HG03558 (cell line): ENCODE results near the gene OPA1.
"Not testable (repeated sequence)": the region's sequence is repeated elsewhere in the genome, so short reads cannot be mapped to it uniquely, and the experiment has no call there.

Source experiments
- ATAC-seq: cut with Tn5 transposase; IDR thresholded peaks from one replicate; pipeline ENCODE4 v1.9.1; 2021; ENCODE audit warnings: moderate number of reproducible peaks; ENCODE audit not compliant: unreplicated experiment; ENCODE audit errors: extremely low read depth

OPA1 gene

GRCh38 chr3:193589616-193590015, 3.4 kb upstream of the OPA1 start:
- ATAC-seq = no peak

DNA sequence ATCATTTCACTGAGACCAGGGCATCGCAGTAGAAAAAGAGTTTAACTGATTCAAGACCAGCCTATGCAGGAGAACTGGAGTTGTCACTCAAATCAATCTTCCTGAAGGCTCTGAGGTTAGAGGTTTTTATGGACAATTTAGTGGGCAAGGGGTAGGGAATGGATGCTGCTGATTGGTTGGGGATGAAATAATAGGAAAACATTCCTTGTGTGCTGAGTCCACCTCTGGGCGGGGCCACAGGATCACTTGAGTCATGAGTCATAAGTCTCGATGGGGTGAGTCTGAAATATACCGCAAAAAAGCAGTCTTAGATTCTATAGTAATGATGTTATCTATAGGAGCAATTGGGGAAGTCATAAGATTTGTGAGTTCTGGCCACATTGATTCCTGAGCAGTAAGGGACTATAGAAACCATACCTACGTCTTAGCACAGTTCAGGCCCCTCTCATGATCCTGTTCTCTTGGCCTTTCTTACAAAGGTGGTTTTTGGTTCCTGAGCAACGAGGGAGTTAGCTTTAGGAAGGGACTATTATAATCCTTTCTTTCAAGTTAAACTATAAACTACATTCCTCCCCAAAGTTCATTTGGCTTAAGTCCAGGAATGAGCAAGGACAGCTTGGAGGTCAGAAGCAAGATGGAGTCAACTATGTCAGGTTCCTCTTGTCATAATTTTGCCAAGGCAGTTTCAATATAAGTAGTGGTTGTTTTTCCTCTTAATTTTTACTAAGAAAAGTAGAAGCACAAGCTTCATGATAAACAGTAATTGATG, 2.7 kb upstream of the OPA1 start:
- no peak for ATAC-seq

DNA sequence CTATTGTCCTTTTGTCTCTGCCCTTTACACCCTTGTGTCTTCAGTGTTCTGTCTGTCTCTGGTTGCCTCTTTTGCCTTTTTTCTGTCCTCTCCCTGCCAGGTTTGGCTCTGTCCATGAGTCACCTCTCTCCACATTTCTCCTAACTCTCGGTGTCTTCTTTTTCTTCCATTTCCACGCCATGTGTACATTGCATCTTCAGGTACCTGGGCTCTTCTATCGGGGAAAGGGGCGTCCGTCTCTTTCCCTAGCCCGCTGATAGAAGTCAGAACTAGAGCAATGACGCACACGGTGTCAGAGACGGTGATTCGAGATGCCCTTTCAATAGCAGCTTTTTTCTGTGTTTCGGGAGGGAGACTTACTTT, 641 bp downstream of the OPA1 start:
- no peak for ATAC-seq

DNA sequence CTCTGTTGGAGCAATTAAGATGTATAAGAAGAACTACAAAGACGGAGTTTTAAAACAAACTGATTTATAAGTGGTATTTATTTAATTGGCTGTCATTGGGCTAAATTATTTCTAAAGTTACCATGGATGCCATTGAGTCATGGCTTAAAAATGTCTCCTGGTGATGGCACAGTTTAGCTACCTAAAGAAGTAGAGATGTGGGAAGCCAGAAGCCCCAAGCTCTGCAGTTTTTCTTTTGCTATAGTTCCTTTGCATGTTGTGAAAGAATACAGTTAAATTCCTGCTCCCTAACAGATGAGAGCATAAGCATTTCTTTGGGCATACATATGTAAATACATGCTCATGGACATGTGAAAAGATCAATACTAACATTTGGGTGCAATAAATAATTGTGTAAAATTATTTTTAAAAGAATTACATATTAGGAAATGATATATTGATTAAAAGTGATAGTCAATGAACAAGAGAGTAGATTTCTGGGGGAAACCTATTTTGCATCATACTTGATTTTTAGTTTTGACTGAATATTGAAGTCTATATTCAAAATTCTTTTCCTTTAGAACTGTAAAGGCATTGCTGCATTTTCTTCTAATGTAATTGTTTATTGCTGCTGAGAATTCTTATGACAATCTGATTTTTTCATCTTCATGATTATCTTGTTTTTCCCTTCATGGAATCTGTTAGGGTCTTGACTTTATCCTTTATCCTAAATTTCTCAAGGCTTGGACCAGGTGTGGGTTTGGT, 2.1 kb downstream of the OPA1 start:
- ATAC-seq = no peak

- ATAC-seq = no peak
These were observed 3.0 kb downstream of the OPA1 start for GRCh38 chr3:193595939-193596487.

DNA sequence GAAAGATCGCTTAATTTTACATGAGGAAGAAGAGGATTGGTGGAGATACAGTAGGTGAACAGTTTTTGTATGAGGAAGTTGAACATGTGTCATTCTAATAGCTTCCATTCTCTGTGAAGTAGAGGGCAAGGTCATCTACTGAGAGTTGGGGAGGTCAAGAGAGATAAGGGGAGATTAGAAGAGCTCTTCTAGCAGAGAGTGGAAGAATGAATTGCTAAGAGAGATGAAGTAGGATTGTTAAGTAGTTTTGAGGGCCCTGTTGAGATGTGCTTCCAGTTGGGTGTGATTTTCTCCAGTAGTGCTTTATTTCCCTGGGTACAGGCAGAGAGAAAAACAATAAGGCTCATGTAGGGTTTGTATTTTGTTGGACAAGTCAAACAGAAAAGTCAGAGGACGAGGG, 5.2 kb downstream of the OPA1 start:
- ATAC-seq = no peak

DNA sequence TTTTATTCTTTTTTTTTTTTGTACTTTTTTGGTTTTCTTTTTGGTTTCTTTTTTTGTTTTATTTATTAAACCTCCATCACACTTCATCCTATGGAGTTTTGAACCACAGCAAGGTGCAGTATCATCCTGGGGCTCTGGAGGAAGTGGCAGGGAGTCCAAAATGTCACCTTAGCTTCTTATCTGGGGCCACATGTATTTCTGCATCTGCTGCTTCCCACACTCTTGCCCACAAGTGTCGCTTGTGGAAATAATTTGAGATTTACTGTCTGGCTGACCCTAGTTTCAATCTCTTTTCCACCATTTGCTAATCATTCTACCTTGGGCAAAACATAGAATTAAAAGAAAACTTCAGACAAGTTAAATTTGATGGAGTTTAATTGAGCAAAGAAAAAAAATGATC, 6.4 kb downstream of the OPA1 start:
- ATAC-seq = no peak

GRCh38 chr3:193605876-193606275, 12.9 kb downstream of the OPA1 start:
- ATAC-seq = no peak

DNA sequence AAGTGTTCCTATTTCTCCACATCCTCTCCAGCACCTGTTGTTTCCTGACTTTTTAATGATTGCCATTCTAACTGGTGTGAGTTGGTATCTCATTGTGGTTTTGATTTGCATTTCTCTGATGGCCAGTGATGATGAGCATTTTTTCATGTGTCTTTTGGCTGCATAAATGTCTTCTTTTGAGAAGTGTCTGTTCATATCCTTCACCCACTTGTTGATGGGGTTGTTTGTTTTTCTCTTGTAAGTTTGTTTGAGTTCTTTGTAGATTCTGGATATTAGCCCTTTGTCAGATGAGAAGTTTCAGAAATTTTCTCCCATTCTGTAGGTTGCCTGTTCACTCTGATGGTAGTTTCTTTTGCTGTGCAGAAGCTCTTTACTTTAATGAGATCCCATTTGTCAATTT, 13.9 kb downstream of the OPA1 start:
- ATAC-seq = not testable (repeated sequence)

- ATAC-seq = not testable (repeated sequence)
These were observed 17.5 kb downstream of the OPA1 start for GRCh38 chr3:193610516-193610915.

GRCh38 chr3:193614430-193614829, 21.4 kb downstream of the OPA1 start:
- no peak for ATAC-seq

DNA sequence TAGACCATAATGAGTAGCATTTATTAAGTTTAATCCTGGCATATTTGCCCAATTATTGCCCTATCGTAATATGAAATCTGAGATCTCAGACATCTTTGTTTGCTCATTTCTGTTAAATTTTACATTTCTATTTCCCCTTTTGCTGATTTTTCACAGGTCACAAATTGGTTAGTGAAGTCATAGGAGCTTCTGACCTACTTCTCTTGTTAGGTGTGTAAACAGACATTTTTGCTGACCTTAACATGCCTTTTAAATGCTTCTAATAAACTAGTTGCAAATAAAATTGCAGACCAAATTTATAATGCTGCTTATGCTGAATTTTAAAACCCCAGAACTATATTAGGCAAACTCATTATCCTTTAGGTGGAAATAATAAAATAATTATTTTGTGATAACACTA, 24.6 kb downstream of the OPA1 start:
- no peak for ATAC-seq

DNA sequence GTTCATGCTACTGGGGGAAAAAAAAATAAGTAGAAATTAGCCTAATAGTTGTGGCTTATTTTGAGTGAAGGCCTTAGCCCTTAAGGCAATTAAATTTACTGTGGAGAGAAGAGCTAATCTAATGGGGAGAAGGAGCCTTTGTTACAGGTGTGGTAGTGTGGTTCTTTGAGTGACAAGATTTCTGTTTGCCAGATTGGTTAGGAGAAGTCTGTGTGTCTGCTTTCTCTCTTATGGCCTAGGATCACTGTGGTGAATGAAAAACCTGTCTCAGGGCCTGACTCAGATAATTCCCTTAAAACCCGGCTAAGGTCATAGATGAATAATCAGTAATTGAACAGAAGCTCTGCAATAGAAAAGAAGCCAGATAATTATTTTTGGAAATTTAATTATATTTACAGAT, 27.0 kb downstream of the OPA1 start:
- no peak for ATAC-seq

DNA sequence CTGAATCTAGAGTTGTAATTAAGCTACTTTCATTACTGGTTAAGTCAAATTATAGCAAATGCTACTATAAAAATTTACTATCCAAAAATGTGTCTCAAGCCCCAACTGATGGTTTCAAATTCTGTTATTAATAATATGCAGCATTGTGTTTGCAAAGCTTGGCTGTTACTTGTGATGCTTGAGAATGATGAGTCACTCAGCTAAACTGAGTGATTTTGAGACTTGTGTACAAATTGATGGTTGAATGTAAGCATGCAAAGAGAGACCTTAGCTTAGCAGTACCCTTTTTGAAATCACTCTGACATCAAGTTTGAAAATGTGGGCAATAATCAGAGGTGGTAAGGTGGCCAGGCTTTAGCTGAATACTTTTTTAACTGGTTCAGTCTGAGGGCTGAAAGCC, 27.6 kb downstream of the OPA1 start:
- ATAC-seq = peak; percentile 80

- ATAC-seq = no peak
These were observed 28.1 kb downstream of the OPA1 start for GRCh38 chr3:193621127-193621526.

GRCh38 chr3:193630005-193630404, 37.0 kb downstream of the OPA1 start:
- no peak for ATAC-seq

- ATAC-seq = no peak
These were observed 44.8 kb downstream of the OPA1 start for GRCh38 chr3:193637831-193638230.

GRCh38 chr3:193638833-193639232, 45.8 kb downstream of the OPA1 start:
- ATAC-seq = no peak

DNA sequence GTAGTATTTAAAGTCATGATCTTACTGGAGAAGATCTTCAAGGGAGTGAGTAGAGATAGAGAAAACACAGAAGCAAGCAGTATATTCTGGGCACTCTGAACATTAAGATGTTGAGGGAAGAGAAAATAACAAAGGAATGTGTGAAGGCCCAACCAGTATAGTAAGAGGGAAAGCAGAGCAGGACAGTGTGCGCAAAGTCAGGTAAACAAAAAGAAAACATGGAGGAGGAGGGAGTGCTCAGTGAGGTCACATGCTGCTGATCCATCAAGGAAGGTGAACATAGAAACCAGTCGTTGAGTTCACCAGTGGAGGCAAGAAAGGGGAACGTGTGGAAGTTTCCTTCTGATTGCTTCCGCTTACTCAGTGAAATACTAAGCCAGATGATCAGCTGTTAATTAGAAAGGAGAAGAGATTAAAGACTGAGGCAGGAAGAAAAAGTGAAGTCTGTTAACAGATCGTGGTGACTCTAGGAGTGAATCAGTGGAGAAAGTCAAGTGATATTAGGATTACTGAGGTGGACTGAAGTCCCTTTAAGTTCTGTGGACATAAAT, 47.2 kb downstream of the OPA1 start:
- no peak for ATAC-seq

- no peak for ATAC-seq
These were observed 47.9 kb downstream of the OPA1 start for GRCh38 chr3:193640728-193641439.

DNA sequence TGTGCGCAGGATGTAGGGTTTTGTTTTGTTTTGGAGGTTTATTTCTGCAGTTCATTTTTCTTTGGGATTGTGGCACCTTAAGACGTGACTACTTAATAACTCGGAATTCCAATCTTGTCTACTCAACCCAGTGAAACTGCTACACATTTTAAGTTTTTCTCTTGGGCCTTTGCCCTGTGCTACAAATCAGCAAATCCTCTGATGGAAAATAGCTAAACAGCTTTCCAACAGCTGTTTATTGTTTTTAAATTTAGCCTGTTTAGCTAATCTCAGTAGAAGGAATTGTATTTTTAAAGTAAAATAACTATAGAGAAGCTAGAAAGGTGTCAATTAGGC, 48.4 kb downstream of the OPA1 start:
- ATAC-seq = no peak
